Kidney epithelial cell (primary cell): ENCODE results near the gene HSD17B14. TPM values are rescaled to one million over a fixed set of nuclear protein-coding genes. Genes with fewer than 3 reads are reported as not detected.

Experiments used
- DNase-seq: peaks from one replicate; pipeline ENCODE4 v3.0.0-alpha.2; 2010; ENCODE audit warnings: low read depth
- H3K27me3 ChIP-seq: 2 replicates; pipeline ENCODE4 v1.6.0; 2011; ENCODE audit warnings: low read length; ENCODE audit not compliant: control insufficient read depth, insufficient read depth
- H3K36me3 ChIP-seq: 2 replicates; pipeline ENCODE4 v1.5.1; 2011; ENCODE audit warnings: low read length; ENCODE audit not compliant: control insufficient read depth, insufficient read depth
- H3K4me3 ChIP-seq: 2 replicates; pipeline ENCODE4 v1.5.1; 2011; ENCODE audit warnings: low read depth, mild to moderate bottlenecking, control low read depth, low read length
- CTCF ChIP-seq: IDR thresholded peaks from 2 replicates; pipeline ENCODE4 v1.5.1; 2011; ENCODE audit warnings: mild to moderate bottlenecking, moderate library complexity, low read length, control low read depth, inconsistent platforms; ENCODE audit not compliant: insufficient read depth, poor library complexity, severe bottlenecking
- total RNA-seq: library from RNA; depleted of rRNA; stranded (reverse); fragments of >200 nt; gene quantifications from 2 replicates; pipeline ENCODE4 v1.2.3, GENCODE V29; 2015

HSD17B14 gene
- total RNA-seq, 1 donor from 2014 or later = 10.2 TPM

GRCh38 chr19:48799358-48800300 lies 36.7 kb downstream of the HSD17B14 start:
- Histone ChIP-seq H3K4me3 (no peak overlapping the region), H3K27me3 (no peaks in the 10 kb centered on the region), H3K36me3 (no peaks in the 10 kb centered on the region)
- DNase-seq = no peak
- TF ChIP-seq CTCF = no peak

DNA sequence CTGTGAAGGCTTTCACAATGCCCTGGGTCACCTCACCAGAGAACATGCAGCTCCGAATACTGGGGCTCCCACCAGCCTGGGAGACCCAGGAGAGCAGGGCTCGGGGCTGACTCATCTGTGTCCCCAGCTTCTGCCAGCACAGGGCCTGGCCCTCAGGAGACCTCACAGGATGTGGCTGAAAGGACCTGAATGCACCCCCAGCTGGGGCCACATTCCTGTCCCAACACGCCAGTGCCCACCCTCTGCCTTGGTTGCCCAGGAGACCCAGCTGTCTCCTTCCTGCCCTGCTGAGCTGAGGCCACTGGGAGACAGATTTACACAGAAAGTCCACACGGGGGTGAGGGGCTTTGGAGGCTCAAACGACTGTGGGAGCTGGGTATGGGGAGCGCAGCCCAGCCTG lies 37.4 kb downstream of the HSD17B14 start:
- no peak for DNase-seq
- Histone ChIP-seq H3K36me3 (no peaks in the 10 kb centered on the region), H3K27me3 (no peaks in the 10 kb centered on the region), H3K4me3 (no peak overlapping the region)
- no peak for TF ChIP-seq CTCF

DNA sequence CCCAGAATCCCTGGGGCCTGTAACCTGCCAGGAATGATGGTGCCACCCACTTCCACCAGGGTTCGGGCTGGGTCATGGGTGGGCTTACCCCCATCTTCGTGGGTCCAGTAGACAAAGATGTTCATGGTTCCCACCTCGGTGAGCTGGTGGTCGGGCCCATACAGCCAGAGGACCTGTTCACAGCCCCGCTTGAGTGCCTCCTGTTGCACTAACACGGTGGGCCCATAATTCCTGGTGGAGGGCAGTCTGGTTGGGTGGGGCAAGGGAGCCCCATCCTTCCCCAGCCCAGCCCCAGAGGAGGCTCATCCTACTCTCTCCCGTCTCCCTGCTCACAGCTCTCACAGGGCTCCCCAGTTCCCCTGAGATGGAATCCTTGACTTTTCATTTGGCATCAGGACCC lies 39.2 kb downstream of the HSD17B14 start:
- H3K36me3 ChIP-seq = no peaks in the 10 kb centered on the region
- no peak for DNase-seq
- H3K4me3 ChIP-seq = no peak overlapping the region
- H3K27me3 ChIP-seq = no peaks in the 10 kb centered on the region
- no peak for TF ChIP-seq CTCF

- H3K27me3 ChIP-seq = no peaks in the 10 kb centered on the region
- DNase-seq = no peak
- no peaks in the 10 kb centered on the region for H3K36me3 ChIP-seq
- H3K4me3 ChIP-seq = no peak overlapping the region
- TF ChIP-seq CTCF = no peak
Observed at GRCh38 chr19:48796298-48797083, 39.8 kb downstream of the HSD17B14 start.

DNA sequence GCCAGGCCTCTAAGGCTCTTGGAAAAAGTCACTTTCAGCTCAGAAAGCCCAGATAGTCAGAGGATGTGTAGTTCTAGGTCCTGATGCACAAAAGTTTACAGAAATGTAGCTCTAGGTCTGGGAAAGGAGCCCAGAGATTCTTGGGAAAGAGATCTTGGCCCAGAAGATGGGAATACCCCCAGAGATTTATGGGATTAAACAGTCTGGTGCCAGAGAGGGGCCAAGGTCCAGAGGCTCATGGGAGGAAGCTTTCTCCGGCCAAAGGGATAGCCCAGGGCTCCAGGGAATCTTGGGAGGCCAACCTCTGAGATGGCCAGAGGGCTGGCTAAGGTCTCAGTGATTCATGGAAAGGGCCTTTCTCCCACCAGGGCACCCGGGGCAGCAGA lies 40.6 kb downstream of the HSD17B14 start:
- DNase-seq = no peak
- no peak for TF ChIP-seq CTCF
- H3K36me3 ChIP-seq = no peaks in the 10 kb centered on the region
- H3K4me3 ChIP-seq = no peak overlapping the region
- H3K27me3 ChIP-seq = no peaks in the 10 kb centered on the region
